H1 (cell line): Measurements from ENCODE around the gene PHACTR2. TPM values are rescaled to one million over a fixed set of nuclear protein-coding genes. Genes with fewer than 3 reads are reported as not detected.
"Not testable (repeated sequence)": the region's sequence is repeated elsewhere in the genome, so short reads cannot be mapped to it uniquely, and the experiment has no call there.

Experiments
- CTCF ChIA-PET: fragments of 300-600 bp; sonication (Branson Sonifier 250); formaldehyde crosslinking; loops from one replicate; lab custom pipeline; 2021; ENCODE audit not compliant: partially characterized antibody; lab: Charles Lee
- POLR2A ChIA-PET: fragments of 300-600 bp; sonication (Branson Sonifier 250); formaldehyde crosslinking; loops from one replicate; lab custom pipeline; 2021; ENCODE audit warnings: inconsistent platforms; ENCODE audit not compliant: partially characterized antibody; lab: Charles Lee
- DNase-seq, 2 experiments: peaks; one replicate each; pipeline versions ENCODE4 v3.0.0 to v3.0.0-alpha.2; 2010 to 2022; ENCODE audit warnings: low spot score in 2 of 2, low read depth in 1 of 2, mixed read lengths in 1 of 2
- FAIRE-seq: peaks from 2 replicates; lab custom pipeline; 2011; peaks lifted over from hg19 to GRCh38; lab: Jason Lieb, UNC
- H2AFZ ChIP-seq: 2 replicates; pipeline ENCODE4 v1.8.1; 2012; ENCODE audit warnings: low read length, inconsistent platforms
- H2AK5ac ChIP-seq: 2 replicates; pipeline ENCODE4 v1.6.1; 2013; ENCODE audit warnings: low read depth, low read length
- H2BK120ac ChIP-seq: replicated peaks from 2 replicates; pipeline ENCODE3; 2013; ENCODE audit warnings: low read depth, low read length, inconsistent platforms
- H2BK12ac ChIP-seq: 2 replicates; pipeline ENCODE4 v1.6.1; 2013; ENCODE audit warnings: low read depth, low read length
- H2BK15ac ChIP-seq: 2 replicates; pipeline ENCODE4 v1.6.1; 2013; ENCODE audit warnings: low read length
- H2BK20ac ChIP-seq: 2 replicates; pipeline ENCODE4 v1.6.1; 2013; ENCODE audit warnings: low read length
- H2BK5ac ChIP-seq: 2 replicates; pipeline ENCODE4 v1.6.1; 2013; ENCODE audit warnings: low read depth, low read length
- H3K14ac ChIP-seq: 2 replicates; pipeline ENCODE4 v1.6.1; 2013; ENCODE audit warnings: inconsistent platforms; ENCODE audit not compliant: insufficient read length
- H3K18ac ChIP-seq: 2 replicates; pipeline ENCODE4 v1.6.1; 2013; ENCODE audit warnings: low read length; ENCODE audit errors: extremely low read depth
- H3K23ac ChIP-seq: 2 replicates; pipeline ENCODE4 v1.6.1; 2013; ENCODE audit warnings: inconsistent platforms; ENCODE audit not compliant: insufficient read length
- H3K23me2 ChIP-seq: 2 replicates; pipeline ENCODE4 v1.6.1; 2013; ENCODE audit warnings: low read depth, low read length
- H3K27ac ChIP-seq: 2 replicates; pipeline ENCODE4 v1.6.1; 2011; ENCODE audit warnings: low read depth, low read length, inconsistent platforms
- H3K27me3 ChIP-seq, 4 experiments: replicated peaks in 1 of 4; 1 replicate in 1 of 4; 2 replicates in 3 of 4; pipeline versions ENCODE4 v1.6.1 to v1.8.1; 2011 to 2013; ENCODE audit warnings: low read length in 3 of 4, mild to moderate bottlenecking in 3 of 4, inconsistent platforms in 2 of 4, mixed read lengths in 2 of 4, moderate library complexity in 1 of 4; ENCODE audit not compliant: control insufficient read depth in 3 of 4, insufficient read depth in 3 of 4; ENCODE audit errors: extremely low read depth in 1 of 4
- H3K36me3 ChIP-seq, 4 experiments: 2 replicates each; pipeline versions ENCODE4 v1.6.1 to v1.8.1; 2011 to 2013; ENCODE audit warnings: mild to moderate bottlenecking in 4 of 4, low read length in 3 of 4, moderate library complexity in 2 of 4, control low read depth in 1 of 4, inconsistent platforms in 1 of 4; ENCODE audit not compliant: insufficient read depth in 4 of 4, control insufficient read depth in 2 of 4
- H3K4ac ChIP-seq: replicated peaks from 2 replicates; pipeline ENCODE3; 2013; ENCODE audit warnings: low read length, low read depth, mixed read lengths, inconsistent platforms; ENCODE audit not compliant: insufficient read length
- H3K4me1 ChIP-seq, 4 experiments: replicated peaks in 1 of 4; 1 replicate in 1 of 4; 2 replicates in 3 of 4; pipeline versions ENCODE4 v1.6.1 to v1.8.1; 2011 to 2013; ENCODE audit warnings: low read length in 3 of 4, inconsistent platforms in 2 of 4, mixed read lengths in 1 of 4; ENCODE audit not compliant: insufficient read depth in 4 of 4, control insufficient read depth in 3 of 4
- H3K4me2 ChIP-seq, 2 experiments: 2 replicates each; pipeline versions ENCODE4 v1.6.1 to v1.8.1; 2011 to 2013; ENCODE audit warnings: low read depth in 2 of 2, low read length in 2 of 2, control low read depth in 1 of 2, inconsistent platforms in 1 of 2, mild to moderate bottlenecking in 1 of 2; ENCODE audit not compliant: insufficient read depth in 1 of 2
- H3K4me3 ChIP-seq, 4 experiments: fragments of 200-600, 300-600 bp in 1 of 4; sonication (generic), shearing (Covaris generic), sonication (Bioruptor Twin) in 1 of 4; 2 replicates each; pipeline versions ENCODE4 v1.5.1 to v1.8.1; 2011 to 2016; ENCODE audit warnings: low read length in 4 of 4, low read depth in 3 of 4, control low read depth in 2 of 4, inconsistent platforms in 2 of 4, mild to moderate bottlenecking in 2 of 4, mixed read lengths in 1 of 4, moderate library complexity in 1 of 4; ENCODE audit not compliant: insufficient read depth in 2 of 4; ENCODE audit errors: extremely low read depth in 1 of 4
- H3K56ac ChIP-seq: replicated peaks from 2 replicates; pipeline ENCODE3; 2013; ENCODE audit warnings: low read depth, mild to moderate bottlenecking, mixed read lengths, low read length, inconsistent platforms; ENCODE audit not compliant: insufficient read length
- H3K79me1 ChIP-seq: 2 replicates; pipeline ENCODE4 v1.6.1; 2013; ENCODE audit warnings: low read depth, low read length, control low read depth
- H3K79me2 ChIP-seq, 2 experiments: 2 replicates each; pipeline versions ENCODE4 v1.6.1 to v1.8.1; 2012 to 2013; ENCODE audit warnings: low read length in 2 of 2, mild to moderate bottlenecking in 2 of 2, inconsistent platforms in 1 of 2; ENCODE audit not compliant: insufficient read depth in 2 of 2, control insufficient read depth in 1 of 2
- H3K9ac ChIP-seq, 4 experiments: replicated peaks in 1 of 4; 1 replicate in 1 of 4; 2 replicates in 3 of 4; pipeline versions ENCODE4 v1.6.1 to v1.8.1; 2011 to 2013; ENCODE audit warnings: low read depth in 3 of 4, low read length in 3 of 4, control low read depth in 2 of 4, mild to moderate bottlenecking in 2 of 4, moderate library complexity in 2 of 4, inconsistent platforms in 1 of 4; ENCODE audit errors: extremely low read depth in 1 of 4
- H3K9me3 ChIP-seq, 2 experiments: 2 replicates each; pipeline versions ENCODE4 v1.6.1 to v1.8.1; 2012 to 2013; ENCODE audit warnings: mild to moderate bottlenecking in 2 of 2, moderate library complexity in 2 of 2, control low read depth in 1 of 2, inconsistent platforms in 1 of 2, low read depth in 1 of 2, low read length in 1 of 2, mixed read lengths in 1 of 2; ENCODE audit not compliant: insufficient read depth in 2 of 2
- H4K20me1 ChIP-seq, 2 experiments: replicated peaks in 1 of 2; 2 replicates each; pipeline versions ENCODE3 to v1.8.1; 2011 to 2013; ENCODE audit warnings: inconsistent platforms in 2 of 2, low read length in 2 of 2, mild to moderate bottlenecking in 1 of 2; ENCODE audit not compliant: insufficient read depth in 2 of 2, control insufficient read depth in 1 of 2
- H4K5ac ChIP-seq: 2 replicates; pipeline ENCODE4 v1.6.1; 2013; ENCODE audit warnings: low read length, low read depth, mixed read lengths, inconsistent platforms; ENCODE audit not compliant: insufficient read length
- H4K8ac ChIP-seq: 2 replicates; pipeline ENCODE4 v1.8.0; 2013; ENCODE audit warnings: mild to moderate bottlenecking, moderate library complexity, low read length, inconsistent platforms; ENCODE audit not compliant: insufficient read depth; ENCODE audit errors: extremely low read depth
- H4K91ac ChIP-seq: replicated peaks from 2 replicates; pipeline ENCODE3; 2013; ENCODE audit warnings: low read length, mixed read lengths, inconsistent platforms; ENCODE audit not compliant: insufficient read length
- CTBP2 ChIP-seq: IDR thresholded peaks from 2 replicates; pipeline ENCODE4 v1.7.0; 2011; ENCODE audit warnings: borderline replicate concordance, mild to moderate bottlenecking, moderate library complexity, mixed read lengths, low read length; ENCODE audit not compliant: insufficient read depth, insufficient read length
- WGBS, 2 experiments: shearing (Covaris generic) in 1 of 2; methylation state at CpG; one replicate each; pipeline versions ENCODE4 v1.1.6 to v1.1.7; 2013 to 2015; ENCODE audit warnings: low lambda C conversion rate in 2 of 2, mixed read lengths in 2 of 2, inconsistent platforms in 1 of 2, low coverage in 1 of 2, missing lambda C conversion rate in 1 of 2; ENCODE audit not compliant: insufficient replicate concordance in 2 of 2, insufficient coverage in 1 of 2, insufficient read length in 1 of 2; ENCODE audit errors: extremely low coverage in 1 of 2, missing lambda C conversion rate in 1 of 2; 5-methylcytosine and 5-hydroxymethylcytosine counted together
- polyA plus RNA-seq, 7 experiments: library from polyadenylated mRNA; depleted of rRNA in 3 of 7; stranded (reverse) in 5 of 7; unstranded in 2 of 7; fragments of >200 nt in 5 of 7; fragments of 200-250 nt in 2 of 7; gene quantifications; 1 replicate in 5 of 7; 2 replicates in 1 of 7; 4 replicates in 1 of 7; pipeline versions ENCODE4 v1.2.1 to v1.2.3, GENCODE V29; 2011 to 2013; ENCODE audit warnings: missing spikeins in 2 of 7, mixed read lengths in 2 of 7
- total RNA-seq: library from RNA; stranded (reverse); fragmentation: NEBNext Ultra II Directional; extraction: Animal tissue kit (Norgen Biotek cat#: 25700); gene quantifications from 2 replicates; pipeline ENCODE4 v1.2.1, GENCODE V29; 2021

PHACTR2 gene
- total and polyA plus RNA-seq, 2 of the 8 experiments (the other 6 are each of a cell fraction or from before 2014, with no cell fraction given), result 16.9 to 131 TPM

- no peak for TF ChIP-seq CTBP2
Observed at GRCh38 chr6:143734641-143735063, 56.9 kb downstream of the PHACTR2 start (continued).

DNA sequence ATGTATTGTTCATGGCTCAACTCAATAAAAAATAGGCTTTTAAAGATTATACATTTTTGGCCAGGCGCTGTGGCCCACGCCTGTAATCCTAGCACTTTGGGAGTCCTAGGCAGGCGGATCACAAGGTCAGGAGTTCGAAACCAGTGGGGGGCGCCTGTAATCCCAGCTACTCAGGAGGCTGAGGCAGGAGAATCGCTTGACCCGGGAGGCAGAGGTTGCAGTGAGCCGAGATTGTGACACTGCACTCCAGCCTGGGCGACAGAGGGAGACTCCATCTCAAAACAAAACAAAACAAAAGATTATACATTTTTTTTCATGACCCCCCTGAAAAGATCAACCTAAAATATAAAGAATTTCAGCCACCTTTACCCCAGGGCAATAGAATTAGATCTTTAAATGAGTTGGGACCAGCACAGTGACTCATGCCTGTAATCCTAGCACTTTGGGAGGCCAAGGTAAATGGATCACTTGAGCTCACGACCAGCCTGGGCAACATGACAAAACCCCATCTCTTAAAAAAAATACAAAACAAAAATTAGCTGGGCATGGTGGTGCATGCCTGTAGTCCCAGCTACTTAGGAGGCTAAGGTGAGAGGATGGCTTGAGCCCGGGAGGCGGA is 60.4 kb downstream of the PHACTR2 start:
- CTCF ChIA-PET, result interaction anchor here (0.6 to 0.9 kb wide), 3 partner anchors 94 to 164 kb away, joined by 3 read pairs; partner anchors contain the start of gene LTV1

More for the DNA sequence above, 60.4 kb downstream of the PHACTR2 start:
- not testable (repeated sequence) for H3K23me2 ChIP-seq, H3K14ac ChIP-seq, H3K4ac ChIP-seq, H3K27ac ChIP-seq, H3K4me2 ChIP-seq, H2BK5ac ChIP-seq, H3K9me3 ChIP-seq, H2BK120ac ChIP-seq, H2AK5ac ChIP-seq, H4K20me1 ChIP-seq, H3K56ac ChIP-seq, H3K4me3 ChIP-seq, H2BK12ac ChIP-seq, DNase-seq, H4K8ac ChIP-seq, H3K18ac ChIP-seq, H2BK15ac ChIP-seq, H3K23ac ChIP-seq, H3K79me1 ChIP-seq, H3K9ac ChIP-seq, FAIRE-seq, H4K5ac ChIP-seq, H2BK20ac ChIP-seq, H3K36me3 ChIP-seq, H4K91ac ChIP-seq, H2AFZ ChIP-seq, H3K27me3 ChIP-seq
- Histone ChIP-seq H3K4me1 (peaks cover under 1 to 15% (median 10%) of the 10 kb centered on the region in 4 experiments; a peak in 4 of 7 replicates), H3K79me2 (peaks cover 0 to 52% of the 10 kb centered on the region in 2 experiments; a peak in 2 of 4 replicates)
- POLR2A ChIA-PET, result interaction anchor here (1.1 to 1.2 kb wide), 2 partner anchors 16 to 22 kb away, joined by 3 read pairs; no protein-coding TSS in a partner anchor
- WGBS, 2 experiments, result 91% methylated on average over 12 of the region's 12 CpGs; no CpG with 5 or more reads in 1 of the 2 experiments
